Measurements from ENCODE around the gene HOXC6. TPM values are rescaled to one million over a fixed set of nuclear protein-coding genes. Genes with fewer than 3 reads are reported as not detected.

The HOXC6 gene
- total and polyA plus RNA-seq, 2 of the 8 experiments (the other 6 are each of a cell fraction or from before 2014, with no cell fraction given): not detected

DNA sequence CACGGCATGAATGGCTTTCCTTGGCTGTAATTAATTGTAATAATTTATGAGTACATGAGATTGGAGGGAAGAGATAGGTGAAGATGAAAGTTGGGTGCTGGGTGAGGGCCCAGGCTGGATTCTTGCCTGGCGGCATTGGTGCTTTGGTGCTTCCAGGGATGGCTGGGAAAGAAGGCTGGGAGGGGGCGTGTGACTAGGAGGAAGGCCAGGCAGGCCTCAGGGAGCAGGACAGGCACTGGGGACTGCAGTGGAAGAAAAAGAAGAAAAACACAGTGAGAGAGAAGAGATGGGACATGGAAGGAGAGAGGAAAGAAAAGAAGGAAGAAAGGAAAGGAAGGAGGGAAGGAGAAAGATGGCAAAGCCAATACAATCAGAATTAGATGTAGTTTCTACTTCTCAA, 24.6 kb upstream of the HOXC6 start:
- H3K9me3 ChIP-seq (ENCODE audit: insufficient read depth in 2 of 2, low read depth in 1 of 2, low read length in 1 of 2): no peaks in the 10 kb centered on the region
- TF ChIP-seq, protein P1, sequence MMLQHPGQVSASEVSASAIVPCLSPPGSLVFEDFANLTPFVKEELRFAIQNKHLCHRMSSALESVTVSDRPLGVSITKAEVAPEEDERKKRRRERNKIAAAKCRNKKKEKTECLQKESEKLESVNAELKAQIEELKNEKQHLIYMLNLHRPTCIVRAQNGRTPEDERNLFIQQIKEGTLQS (IDR thresholded peaks at IDR 0.05; ENCODE audit: insufficient read depth, low read depth, low read length): no peak
- TF ChIP-seq JUND (IDR thresholded peaks at IDR 0.05; ENCODE audit: low read length): no peak
- no peak for TF ChIP-seq SP1 (IDR thresholded peaks at IDR 0.05; ENCODE audit: low read depth, low read length)
- TF ChIP-seq POLR2A (IDR thresholded peaks at IDR 0.05; ENCODE audit: control extremely low read depth in 1 of 2, low read depth in 2 of 2, low read length in 2 of 2): no peak
- no peak for TF ChIP-seq BCL11A (IDR thresholded peaks at IDR 0.05; ENCODE audit: low read depth in 2 of 2, low read length in 2 of 2)
- TF ChIP-seq ASH2L (IDR thresholded peaks at IDR 0.05; ENCODE audit: low read length): no peak
- no peak for TF ChIP-seq SP4 (IDR thresholded peaks at IDR 0.05; ENCODE audit: low read length)
- TF ChIP-seq KDM5A (IDR thresholded peaks at IDR 0.05; ENCODE audit: low read length): no peak
- no peak for TF ChIP-seq CHD2 (IDR thresholded peaks at IDR 0.05; ENCODE audit: low read length)
- TF ChIP-seq USF2 (IDR thresholded peaks at IDR 0.05; ENCODE audit: low read length): no peak
- no peak for TF ChIP-seq CHD1 (IDR thresholded peaks at IDR 0.05; ENCODE audit: low read depth, low read length)
- no peak for TF ChIP-seq ZNF274 (IDR thresholded peaks at IDR 0.05; ENCODE audit: borderline replicate concordance, extremely low read depth, low read length)
- TF ChIP-seq RNF2 (IDR thresholded peaks at IDR 0.05; ENCODE audit: borderline replicate concordance, low read depth, low read length, missing control alignments, poor library complexity, severe bottlenecking): no peak

More for the DNA sequence above, 24.6 kb upstream of the HOXC6 start:
- no peak overlapping the region for H3K56ac ChIP-seq (replicated peaks; ENCODE audit: insufficient read length, low read depth, low read length)
- H2BK15ac ChIP-seq (ENCODE audit: low read length): no peak overlapping the region
- H4K91ac ChIP-seq (replicated peaks; ENCODE audit: insufficient read length, low read length): no peak overlapping the region
- no peak overlapping the region for H3K23ac ChIP-seq (ENCODE audit: insufficient read length)
- H3K18ac ChIP-seq (ENCODE audit: extremely low read depth, low read length): no peak overlapping the region
- no peaks in the 10 kb centered on the region for H3K79me2 ChIP-seq (ENCODE audit: control insufficient read depth in 1 of 2, insufficient read depth in 2 of 2, low read length in 2 of 2)
- peaks cover 0 to 2% (median 0%) of the 10 kb centered on the region in 4 experiments; a peak in 1 of 8 replicates for H3K36me3 ChIP-seq (ENCODE audit: control insufficient read depth in 2 of 4, insufficient read depth in 4 of 4, low read length in 3 of 4)
- no peak overlapping the region for H2AK5ac ChIP-seq (ENCODE audit: low read depth, low read length)
- H4K20me1 ChIP-seq (replicated peaks in 1 of 2; ENCODE audit: control insufficient read depth in 1 of 2, insufficient read depth in 2 of 2, low read length in 2 of 2): peaks cover 3 to 34% of the 10 kb centered on the region in 2 experiments
- FAIRE-seq: no peak
- H3K27ac ChIP-seq (ENCODE audit: low read depth, low read length): no peak overlapping the region
- H2BK5ac ChIP-seq (ENCODE audit: low read depth, low read length): no peak overlapping the region
- no peak overlapping the region for H3K14ac ChIP-seq (ENCODE audit: insufficient read length)
- DNase-seq (ENCODE audit: low read depth in 1 of 2, low spot score in 2 of 2): no peak
- no peak overlapping the region for H3K4ac ChIP-seq (replicated peaks; ENCODE audit: insufficient read length, low read depth, low read length)
- H3K79me1 ChIP-seq (ENCODE audit: low read depth, low read length): no peaks in the 10 kb centered on the region
- WGBS, 2 experiments (ENCODE audit: extremely low coverage in 1 of 2, insufficient coverage in 1 of 2, insufficient read length in 1 of 2, insufficient replicate concordance in 2 of 2, low coverage in 1 of 2, low lambda C conversion rate in 2 of 2, missing lambda C conversion rate in 1 of 2): 41% methylated on average over 3 of the region's 3 CpGs; no CpG with 5 or more reads in 1 of the 2 experiments
- peaks cover 0 to 8% (median 2%) of the 10 kb centered on the region in 4 experiments; a peak in 4 of 7 replicates for H3K4me1 ChIP-seq (replicated peaks in 1 of 4; ENCODE audit: control insufficient read depth in 3 of 4, insufficient read depth in 4 of 4, low read length in 3 of 4)
- CTCF ChIA-PET (ENCODE audit: partially characterized antibody): interaction anchor here (1.0 to 11.3 kb wide), 12 partner anchors 10 to 210 kb away, joined by 3 to 172 read pairs (median 29); partner anchors contain the start of genes HOXC10, HOXC5, HOXC6 and SMUG1
- no peak overlapping the region for H4K5ac ChIP-seq (ENCODE audit: insufficient read length, low read depth, low read length)
- peaks cover 2% of the 10 kb centered on the region; the same call in 1 of the 2 replicates for H3K23me2 ChIP-seq (ENCODE audit: low read depth, low read length)
- H4K8ac ChIP-seq (ENCODE audit: extremely low read depth, insufficient read depth, low read length): no peak overlapping the region
- peaks cover 98 to 100% (median 100%) of the 10 kb centered on the region in 4 experiments for H3K27me3 ChIP-seq (replicated peaks in 1 of 4; ENCODE audit: control insufficient read depth in 3 of 4, extremely low read depth in 1 of 4, insufficient read depth in 3 of 4, low read length in 3 of 4)
- H3K9ac ChIP-seq (replicated peaks in 1 of 4; ENCODE audit: extremely low read depth in 1 of 4, low read depth in 3 of 4, low read length in 3 of 4): no peak overlapping the region
- POLR2A ChIA-PET (ENCODE audit: partially characterized antibody): interaction anchor here (0.9 kb wide), 2 partner anchors 15 to 20 kb away, joined by 3 read pairs; no protein-coding TSS in a partner anchor
- H2BK120ac ChIP-seq (replicated peaks; ENCODE audit: low read depth, low read length): no peak overlapping the region
- H3K4me3 ChIP-seq (ENCODE audit: extremely low read depth in 1 of 4, insufficient read depth in 2 of 4, low read depth in 3 of 4, low read length in 4 of 4): no peak overlapping the region
- H2AFZ ChIP-seq (ENCODE audit: low read length): no peak overlapping the region
- H2BK12ac ChIP-seq (ENCODE audit: low read depth, low read length): no peak overlapping the region
- no peak overlapping the region for H2BK20ac ChIP-seq (ENCODE audit: low read length)
- no peak overlapping the region for H3K4me2 ChIP-seq (ENCODE audit: insufficient read depth in 1 of 2, low read depth in 2 of 2, low read length in 2 of 2)

Data from H1 (cell line).